GM06990 (cell line): ENCODE measurements around the gene CLOCK.

Source experiments
- DNase-seq: peaks from one replicate; pipeline ENCODE4 v3.0.0-alpha.2; 2011; ENCODE audit not compliant: insufficient read length; ENCODE audit errors: extremely low read depth
- H3K27me3 ChIP-seq: replicated peaks from 2 replicates; pipeline ENCODE4 v1.6.0; 2011; ENCODE audit warnings: low read length; ENCODE audit not compliant: control insufficient read depth, insufficient read depth
- H3K36me3 ChIP-seq: 2 replicates; pipeline ENCODE4 v1.5.1; 2011; ENCODE audit warnings: low read length; ENCODE audit not compliant: control insufficient read depth, insufficient read depth
- H3K4me3 ChIP-seq: replicated peaks from 2 replicates; pipeline ENCODE4 v1.5.1; 2011; ENCODE audit warnings: low read depth, mild to moderate bottlenecking, control low read depth, low read length
- TF ChIP-seq, protein P1 (sequence below): IDR thresholded peaks from 2 replicates; pipeline ENCODE4 v1.5.1; 2011; ENCODE audit warnings: low read length, control low read depth, mild to moderate bottlenecking, inconsistent platforms; ENCODE audit not compliant: insufficient read depth, poor library complexity, severe bottlenecking

The CLOCK gene

DNA sequence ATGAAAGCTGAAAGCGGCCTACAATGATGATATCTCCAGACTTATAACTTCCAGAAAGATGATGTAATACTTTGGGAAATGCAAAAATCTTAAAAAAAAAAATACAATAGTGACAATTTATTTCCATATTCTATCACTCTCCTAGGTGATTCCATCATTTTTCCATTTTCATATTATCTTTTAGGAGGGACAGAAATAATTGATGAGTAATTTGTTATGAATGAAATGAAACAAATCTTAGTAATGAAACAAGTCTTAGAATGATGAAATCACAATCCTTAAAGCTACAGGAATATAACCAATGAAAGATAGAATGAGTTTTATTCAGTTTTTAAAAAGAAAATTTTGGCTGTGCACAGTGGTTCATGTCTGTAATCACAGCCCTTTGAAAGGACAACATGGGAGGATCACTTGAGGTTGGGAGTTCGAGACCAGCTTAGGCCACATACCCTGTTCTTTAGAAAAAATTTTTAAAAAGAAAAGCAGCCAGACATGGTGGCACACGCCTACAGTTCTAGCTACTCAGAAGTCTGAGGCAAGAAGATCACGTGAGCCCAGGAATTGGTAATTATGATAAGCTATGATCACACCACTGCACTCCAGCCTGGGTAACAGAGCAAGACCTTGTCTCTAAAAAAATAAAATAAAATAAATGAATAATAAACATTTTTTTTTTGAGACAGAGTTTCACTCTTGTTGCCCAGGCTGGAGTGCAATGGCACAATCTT lies 21.7 kb downstream of the CLOCK start:
- H3K27me3 ChIP-seq: no peaks in the 10 kb centered on the region
- no peaks in the 10 kb centered on the region for H3K36me3 ChIP-seq
- no peak for DNase-seq
- no peak overlapping the region for H3K4me3 ChIP-seq
- TF ChIP-seq, protein P1, sequence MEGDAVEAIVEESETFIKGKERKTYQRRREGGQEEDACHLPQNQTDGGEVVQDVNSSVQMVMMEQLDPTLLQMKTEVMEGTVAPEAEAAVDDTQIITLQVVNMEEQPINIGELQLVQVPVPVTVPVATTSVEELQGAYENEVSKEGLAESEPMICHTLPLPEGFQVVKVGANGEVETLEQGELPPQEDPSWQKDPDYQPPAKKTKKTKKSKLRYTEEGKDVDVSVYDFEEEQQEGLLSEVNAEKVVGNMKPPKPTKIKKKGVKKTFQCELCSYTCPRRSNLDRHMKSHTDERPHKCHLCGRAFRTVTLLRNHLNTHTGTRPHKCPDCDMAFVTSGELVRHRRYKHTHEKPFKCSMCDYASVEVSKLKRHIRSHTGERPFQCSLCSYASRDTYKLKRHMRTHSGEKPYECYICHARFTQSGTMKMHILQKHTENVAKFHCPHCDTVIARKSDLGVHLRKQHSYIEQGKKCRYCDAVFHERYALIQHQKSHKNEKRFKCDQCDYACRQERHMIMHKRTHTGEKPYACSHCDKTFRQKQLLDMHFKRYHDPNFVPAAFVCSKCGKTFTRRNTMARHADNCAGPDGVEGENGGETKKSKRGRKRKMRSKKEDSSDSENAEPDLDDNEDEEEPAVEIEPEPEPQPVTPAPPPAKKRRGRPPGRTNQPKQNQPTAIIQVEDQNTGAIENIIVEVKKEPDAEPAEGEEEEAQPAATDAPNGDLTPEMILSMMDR: no peak

DNA sequence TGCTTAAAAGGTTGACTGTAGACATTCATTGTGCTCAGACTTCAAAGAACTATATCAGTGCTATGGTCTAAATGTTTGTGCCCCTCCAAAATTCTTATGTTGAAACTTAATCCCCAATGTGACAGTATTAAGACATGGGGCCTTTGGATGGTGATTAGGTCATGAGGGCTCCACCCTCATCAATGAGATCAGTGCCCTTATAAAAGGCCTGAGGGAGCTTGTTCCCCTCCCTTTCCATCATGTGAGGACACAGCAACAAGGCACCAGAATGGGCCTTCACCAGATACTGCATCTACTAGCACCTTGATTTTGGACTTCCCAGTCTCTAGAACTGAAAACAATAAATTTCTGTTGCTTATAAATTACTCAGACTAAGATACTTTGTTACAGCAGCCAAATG lies 28.3 kb downstream of the CLOCK start:
- H3K36me3 ChIP-seq: no peaks in the 10 kb centered on the region
- TF ChIP-seq, protein P1: no peak

DNA sequence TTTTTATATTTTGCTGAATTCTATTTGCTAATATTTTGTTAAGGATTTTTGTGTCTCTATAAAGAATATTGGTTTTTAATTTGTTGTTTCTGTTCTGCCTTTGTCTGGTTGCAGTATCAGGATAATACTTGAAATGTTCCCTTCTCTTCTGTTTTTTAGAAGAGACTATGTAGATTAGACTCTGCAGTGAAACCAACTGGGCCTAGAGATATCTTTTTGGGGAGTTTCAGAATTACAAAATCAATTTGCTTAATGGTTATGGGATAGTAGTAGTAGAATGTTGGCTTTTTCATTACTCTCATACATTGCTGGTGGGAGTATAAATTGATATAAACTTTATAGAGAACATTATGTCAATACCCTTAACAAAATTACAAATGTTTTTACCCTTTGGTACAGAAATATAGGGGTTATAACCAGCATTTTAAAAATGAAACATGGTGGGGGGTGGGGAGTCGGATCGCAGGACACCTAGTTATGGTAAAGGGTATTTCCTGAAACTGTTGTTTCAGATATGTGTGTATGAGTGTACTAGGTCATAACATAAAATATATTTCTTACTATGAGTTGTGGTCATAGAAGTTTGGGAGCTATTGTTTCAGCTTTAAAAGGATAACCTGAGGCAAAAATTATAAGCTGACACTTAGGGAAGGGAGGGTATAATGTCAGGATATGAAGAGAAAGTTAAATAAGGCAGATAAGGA lies 29.0 kb downstream of the CLOCK start:
- H3K27me3 ChIP-seq: no peaks in the 10 kb centered on the region
- H3K36me3 ChIP-seq: no peaks in the 10 kb centered on the region
- TF ChIP-seq, protein P1: no peak
- 0 out of 2 replicates have a peak overlapping the region, but pooled peaks have one; percentile 6 for H3K4me3 ChIP-seq
- peak; percentile 46 for DNase-seq

More for the DNA sequence above, 28.3 kb downstream of the CLOCK start:
- Histone ChIP-seq H3K27me3 (no peaks in the 10 kb centered on the region), H3K4me3 (no peak overlapping the region)
- DNase-seq: no peak

DNA sequence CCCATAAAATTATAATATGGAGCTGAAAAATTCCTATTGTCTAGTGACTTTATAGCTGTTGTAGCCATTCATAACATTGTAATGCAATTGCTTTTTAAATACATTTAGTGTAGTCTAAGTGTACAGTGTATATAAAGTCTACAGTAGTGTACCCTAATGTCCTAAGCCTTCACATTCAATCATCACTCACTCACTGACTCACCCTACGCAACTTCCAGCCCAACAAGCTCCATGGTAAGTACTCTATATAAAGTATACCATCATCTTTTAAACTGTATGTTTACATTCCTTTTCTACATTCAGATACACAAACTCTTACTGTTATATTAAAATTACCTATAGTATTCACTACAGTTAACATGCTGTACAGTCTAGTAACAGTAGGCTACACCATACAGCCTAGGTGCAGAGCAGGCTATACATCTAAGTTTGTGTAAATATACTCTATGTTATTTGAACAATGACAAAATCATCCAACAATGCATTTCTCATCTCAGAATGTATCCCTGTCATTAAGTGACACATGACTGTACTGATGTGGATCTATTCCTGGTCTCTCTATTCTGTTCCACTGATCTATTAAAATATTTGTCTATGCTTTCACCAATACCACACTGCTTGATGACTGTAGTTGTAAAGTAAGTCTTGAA lies 33.7 kb downstream of the CLOCK start:
- Histone ChIP-seq H3K36me3 (no peaks in the 10 kb centered on the region; the same call in 1 of the 2 replicates), H3K4me3 (no peak overlapping the region), H3K27me3 (no peaks in the 10 kb centered on the region)
- TF ChIP-seq, protein P1: no peak
- no peak for DNase-seq

DNA sequence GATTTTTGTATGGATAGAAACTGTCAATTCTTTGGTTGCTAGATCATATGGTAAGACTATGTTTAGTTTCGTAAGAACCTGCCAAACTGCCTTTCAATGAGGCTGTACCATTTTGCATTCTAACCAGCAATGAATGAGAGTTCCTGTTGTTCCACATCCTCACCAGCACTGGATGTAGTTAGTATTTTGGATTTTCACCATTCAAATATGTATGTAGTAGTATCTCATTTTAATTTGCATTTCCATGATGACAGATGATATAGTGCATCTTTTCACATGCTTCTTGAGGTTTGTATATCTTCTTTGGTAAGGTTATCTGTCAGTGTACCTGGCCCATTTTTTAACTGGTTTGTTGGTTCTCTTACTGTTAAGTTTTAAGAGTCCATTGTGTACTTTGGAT lies 34.6 kb downstream of the CLOCK start:
- H3K27me3 ChIP-seq: no peaks in the 10 kb centered on the region
- no peaks in the 10 kb centered on the region; the same call in 1 of the 2 replicates for H3K36me3 ChIP-seq
- TF ChIP-seq, protein P1: no peak
- no peak overlapping the region for H3K4me3 ChIP-seq
- no peak for DNase-seq
